HL-60 (cell line): Measurements from ENCODE around the gene MYL7.

Experiments
- CTCF ChIP-seq: IDR thresholded peaks from one replicate; pipeline ENCODE4 v1.5.1; 2011; ENCODE audit warnings: low read length, control low read depth, inconsistent platforms; ENCODE audit not compliant: insufficient read depth
- POLR2AphosphoS5 ChIP-seq: IDR thresholded peaks from 2 replicates; pipeline ENCODE4 v1.6.1; 2012; ENCODE audit warnings: low read depth
- SPI1 ChIP-seq: IDR thresholded peaks from 2 replicates; pipeline ENCODE4 v1.6.1; 2012; ENCODE audit warnings: low read depth, mild to moderate bottlenecking, borderline replicate concordance

DNA sequence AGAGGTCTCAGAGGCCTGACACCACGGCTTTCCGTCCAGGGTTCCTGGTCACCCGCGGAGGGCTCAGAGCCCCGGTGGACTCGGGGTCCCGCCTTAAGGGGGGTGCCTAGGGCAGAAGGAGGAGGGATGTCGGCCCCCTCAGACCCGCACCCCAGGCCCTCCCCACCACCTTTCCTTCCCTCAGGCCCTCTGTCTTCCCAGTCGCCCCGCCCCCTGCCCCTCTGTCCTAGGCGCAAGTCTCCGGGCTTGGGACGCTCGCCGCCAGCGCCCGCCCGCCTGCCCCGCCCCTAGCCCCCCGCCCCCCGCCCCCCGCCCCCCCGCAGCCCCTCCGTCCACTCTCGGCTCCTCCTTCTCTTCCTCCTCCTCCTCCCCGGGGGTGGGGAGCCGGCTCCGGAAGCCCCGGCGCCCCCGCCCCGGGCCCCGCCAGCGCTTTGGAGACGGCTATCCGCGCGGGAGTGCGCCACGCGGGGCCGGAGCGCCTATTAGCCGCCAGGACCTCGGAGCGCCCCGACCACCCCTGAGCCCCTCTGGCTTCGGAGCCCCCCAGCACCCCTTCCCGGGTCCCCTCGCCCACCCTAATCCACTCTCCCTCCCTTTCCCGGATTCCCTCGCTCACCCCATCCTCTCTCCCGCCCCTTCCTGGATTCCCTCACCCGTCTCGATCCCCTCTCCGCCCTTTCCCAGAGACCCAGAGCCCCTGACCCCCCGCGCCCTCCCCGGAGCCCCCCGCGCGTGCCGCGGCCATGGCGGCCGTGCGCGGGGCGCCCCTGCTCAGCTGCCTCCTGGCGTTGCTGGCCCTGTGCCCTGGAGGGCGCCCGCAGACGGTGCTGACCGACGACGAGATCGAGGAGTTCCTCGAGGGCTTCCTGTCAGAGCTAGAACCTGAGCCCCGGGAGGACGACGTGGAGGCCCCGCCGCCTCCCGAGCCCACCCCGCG, 36.9 kb downstream of the MYL7 start, which contains the start of gene AEBP1:
- no peak for TF ChIP-seq CTCF
- no peak for TF ChIP-seq POLR2AphosphoS5
- no peak for TF ChIP-seq SPI1
